ENCODE data around the gene MRAP. TPM values are rescaled to one million over a fixed set of nuclear protein-coding genes. Genes with fewer than 3 reads are reported as not detected.

MRAP gene
- total RNA-seq, 1 donor from 2014 or later: not detected

DNA sequence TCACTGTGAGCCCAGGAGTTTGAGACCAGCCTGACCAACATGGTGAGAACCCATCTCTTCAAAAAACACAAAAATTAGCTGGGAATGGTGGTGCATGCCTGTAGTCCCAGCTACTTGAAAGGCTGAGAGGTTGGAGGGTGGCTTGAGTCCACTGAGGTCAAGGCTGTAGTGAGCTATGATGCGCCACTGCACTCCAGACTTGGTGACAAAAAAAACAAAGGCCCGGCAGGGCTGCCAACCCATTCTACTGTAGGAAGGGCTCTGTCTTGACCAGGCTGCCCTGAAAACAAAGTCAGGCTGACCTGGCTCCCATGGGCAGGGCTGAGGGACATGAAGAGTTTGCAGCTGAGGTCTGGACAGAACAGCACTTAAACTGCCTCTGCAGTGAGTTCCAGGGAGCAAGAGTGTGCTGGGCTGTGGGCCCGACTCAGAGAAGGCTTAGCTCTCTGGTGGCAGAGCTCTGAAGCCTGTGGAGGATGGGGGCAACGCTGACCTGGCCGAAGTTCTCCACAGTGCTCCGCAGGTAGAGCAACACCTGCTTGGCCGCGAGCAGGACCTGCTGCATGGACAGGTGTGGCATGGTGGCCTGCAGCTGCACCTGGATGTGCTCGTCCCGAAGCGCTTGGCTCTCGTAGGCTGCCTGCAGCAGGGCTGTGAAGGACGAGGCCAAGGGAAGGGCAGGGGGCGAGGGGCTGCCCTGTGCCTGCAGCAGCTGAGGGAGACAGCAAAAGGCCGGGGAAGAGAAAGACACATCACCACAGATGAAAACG, 51.7 kb downstream of the MRAP start:
- no peak for DNase-seq

DNA sequence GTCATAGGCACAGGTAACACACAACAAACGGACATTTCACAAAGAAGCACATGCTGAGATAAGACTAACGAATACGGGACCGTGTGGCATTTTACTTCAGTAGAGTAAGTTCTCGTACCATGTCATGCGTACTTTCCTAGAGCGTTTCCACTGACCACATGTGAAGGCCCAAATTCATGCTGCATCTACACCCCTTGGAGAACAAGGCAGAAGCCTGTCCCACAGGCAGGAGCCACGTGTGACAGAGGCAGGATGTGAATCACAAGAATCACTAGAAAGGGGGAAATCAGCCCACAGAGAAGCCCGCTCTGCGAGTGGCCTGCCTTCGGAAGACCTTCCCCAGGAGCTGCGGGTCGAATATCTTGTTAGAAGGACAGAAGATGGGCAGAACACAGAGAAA, 52.3 kb downstream of the MRAP start:
- peak; percentile 42 for DNase-seq

DNA sequence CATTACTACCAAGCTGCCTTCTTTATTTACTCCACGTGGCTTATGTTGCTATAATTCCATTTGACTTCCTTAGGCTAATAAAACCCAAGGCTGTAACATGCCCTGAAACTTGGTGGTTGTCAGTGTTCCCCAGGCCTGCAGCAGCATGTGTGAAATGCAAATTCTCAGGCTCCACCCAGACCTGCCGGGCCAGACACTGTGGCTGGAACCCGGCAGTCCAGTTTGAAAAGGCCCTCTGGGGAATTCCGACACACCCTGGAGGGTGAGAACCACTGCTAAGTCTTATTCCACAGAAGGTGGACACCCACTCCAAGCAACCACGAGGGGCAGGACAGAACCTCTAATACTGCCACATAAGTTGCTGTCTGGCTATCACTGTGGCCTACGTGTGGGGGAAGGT, 52.8 kb downstream of the MRAP start:
- DNase-seq: no peak

DNA sequence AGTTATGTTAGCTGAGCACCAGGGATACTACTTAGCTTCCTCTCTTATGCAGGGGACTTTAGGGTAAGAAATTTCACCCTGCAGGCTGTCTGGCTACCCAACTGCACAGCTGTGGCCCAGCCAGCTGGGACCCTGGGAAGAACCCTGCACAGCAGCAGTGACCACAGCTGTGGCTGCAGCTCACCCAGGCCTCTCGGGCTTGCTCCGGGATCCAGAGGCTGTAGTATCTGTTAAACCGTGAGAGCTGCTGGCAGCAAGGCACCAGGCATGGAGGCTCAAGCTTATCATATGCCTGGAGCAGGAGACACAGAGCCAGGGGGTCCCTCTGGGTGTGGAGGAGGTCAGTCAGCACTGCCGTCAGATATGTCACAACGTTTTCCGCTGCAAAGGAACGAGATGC, 53.9 kb downstream of the MRAP start:
- DNase-seq: no peak

DNA sequence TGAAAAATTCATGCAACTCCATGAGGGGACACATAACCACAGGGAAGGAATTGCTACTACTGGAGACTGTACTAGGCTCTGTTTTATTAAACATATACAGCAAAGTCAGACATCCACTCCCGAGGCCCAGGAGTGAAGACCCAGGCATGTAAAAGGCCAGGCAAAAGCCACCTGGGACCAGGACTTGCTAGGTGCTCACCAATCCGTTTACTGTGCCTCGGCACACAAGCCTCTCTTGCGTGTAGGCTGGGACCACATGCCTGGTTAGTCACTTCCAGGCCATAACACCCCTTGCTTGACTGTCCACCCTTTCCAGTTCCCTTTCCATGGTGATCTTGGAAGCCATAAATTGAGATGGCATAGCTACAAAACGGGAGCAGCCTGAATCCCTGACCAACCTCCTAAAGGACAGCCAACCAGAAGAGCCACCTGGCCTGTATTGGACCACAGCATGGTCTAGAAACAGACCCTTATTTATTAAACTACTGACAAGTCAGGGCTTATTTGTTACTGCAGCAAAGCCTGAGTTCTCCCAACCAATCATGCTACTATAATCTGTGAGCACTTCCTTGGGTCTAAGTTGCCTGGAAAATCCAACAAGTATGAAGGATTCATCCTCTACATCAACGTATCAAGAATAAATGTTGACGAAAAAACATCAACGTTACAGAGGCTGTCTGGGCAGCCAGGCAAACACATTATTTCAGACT, 54.5 kb downstream of the MRAP start:
- DNase-seq: no peak

DNA sequence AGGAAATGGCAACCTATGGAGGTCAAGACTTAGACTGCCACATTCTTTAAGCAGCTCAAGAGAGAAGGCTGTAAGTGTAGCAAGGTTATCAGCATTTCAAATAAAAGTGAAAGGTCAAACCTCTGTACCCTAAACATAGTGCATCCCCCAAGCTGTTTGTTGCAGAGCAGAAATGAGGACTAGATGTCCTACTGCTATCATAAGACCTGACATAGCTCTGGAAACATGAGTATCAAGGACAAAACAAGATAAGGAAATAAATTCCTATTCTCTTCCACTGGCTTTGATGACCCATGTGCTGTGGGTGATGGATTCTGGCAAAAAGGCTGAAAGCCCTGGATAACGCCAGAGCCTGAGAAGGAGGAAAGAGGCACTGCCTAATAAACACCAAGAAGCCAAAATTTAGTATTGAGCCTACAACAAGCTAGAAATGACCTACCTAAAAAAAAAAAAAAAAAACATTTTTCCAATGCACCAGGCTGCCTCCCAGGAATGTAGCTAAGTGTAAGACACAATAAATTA, 58.3 kb downstream of the MRAP start:
- no peak for DNase-seq

DNA sequence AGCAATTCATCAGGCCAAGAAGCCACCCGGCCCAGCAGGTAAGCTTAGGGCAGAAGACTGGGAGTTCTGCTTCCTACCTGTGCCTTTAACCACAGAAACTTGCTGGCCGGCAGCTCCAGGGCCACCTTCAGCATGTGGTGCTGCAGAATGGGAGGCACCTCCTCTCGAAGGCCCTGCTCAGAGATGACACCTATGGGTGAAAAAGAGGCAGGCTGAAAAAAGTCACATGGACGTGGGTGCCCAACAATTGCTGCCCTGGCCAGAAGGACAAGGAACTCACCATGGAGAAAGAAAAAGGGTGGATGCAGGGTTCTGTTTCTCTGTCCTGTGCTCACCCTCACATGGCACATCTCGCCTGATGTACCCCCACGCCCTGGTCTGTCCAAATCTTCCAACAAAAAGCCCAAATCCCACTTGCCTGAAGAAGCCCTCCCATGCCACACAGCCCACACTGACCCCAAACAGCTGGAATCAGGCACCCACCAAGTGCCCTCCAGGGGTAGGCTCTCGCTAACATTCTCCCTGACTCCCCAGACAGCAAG, 61.1 kb downstream of the MRAP start:
- DNase-seq: peak; percentile 23

DNA sequence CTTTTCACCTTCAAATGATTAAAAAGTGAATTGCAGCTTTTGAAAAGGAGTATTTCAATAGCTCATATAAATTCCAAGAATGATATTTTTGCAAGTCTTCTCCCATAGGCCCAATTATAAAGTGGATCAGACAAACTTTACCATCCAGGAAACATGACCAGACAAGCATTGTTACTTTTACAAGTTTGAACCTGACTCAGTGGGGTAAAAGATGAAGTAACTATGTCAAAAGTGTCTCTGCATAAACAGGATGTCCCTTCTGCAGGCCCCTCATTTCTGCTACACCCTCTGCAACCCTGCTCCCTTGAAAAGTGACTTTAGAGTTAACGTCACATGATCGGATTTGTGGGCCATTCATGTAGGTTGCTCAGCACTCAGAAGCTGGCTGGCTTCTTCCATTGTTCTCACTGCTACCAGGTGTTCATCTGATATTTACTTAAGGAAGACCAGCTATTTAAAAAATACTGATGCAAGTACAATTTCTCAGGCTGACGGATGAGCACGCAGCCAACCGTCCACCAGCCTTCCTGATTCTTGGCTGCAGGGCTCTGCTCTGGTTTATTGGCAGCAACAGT, 61.8 kb downstream of the MRAP start:
- DNase-seq: peak; percentile 88

Other genes with a start within 250 kb of the MRAP start
- 6.8 and 11.3 TPM in 2 replicates for gene MIS18A, start 19.8 kb upstream of the MRAP start, total RNA-seq
- 18.5 and 27.6 TPM in 2 replicates for gene URB1, start 94.2 kb downstream of the MRAP start, total RNA-seq
- gene EVA1C, start 113.9 kb downstream of the MRAP start, total RNA-seq: 17.9 and 39.7 TPM in 2 replicates